ENCODE results near the gene C6orf120. TPM values are rescaled to one million over a fixed set of nuclear protein-coding genes. Genes with fewer than 3 reads are reported as not detected.
A peak's percentile ranks its signal among the peaks of the same experiment; 100 is the strongest.
"Not testable (repeated sequence)": the region's sequence is repeated elsewhere in the genome, so short reads cannot be mapped to it uniquely, and the experiment has no call there.

Gene C6orf120
- total RNA-seq, 3 donors from 2014 or later (not counting 1 experiment from before 2014, with no cell fraction given) = 13.9 to 17.3 (median 16.6) TPM

DNA sequence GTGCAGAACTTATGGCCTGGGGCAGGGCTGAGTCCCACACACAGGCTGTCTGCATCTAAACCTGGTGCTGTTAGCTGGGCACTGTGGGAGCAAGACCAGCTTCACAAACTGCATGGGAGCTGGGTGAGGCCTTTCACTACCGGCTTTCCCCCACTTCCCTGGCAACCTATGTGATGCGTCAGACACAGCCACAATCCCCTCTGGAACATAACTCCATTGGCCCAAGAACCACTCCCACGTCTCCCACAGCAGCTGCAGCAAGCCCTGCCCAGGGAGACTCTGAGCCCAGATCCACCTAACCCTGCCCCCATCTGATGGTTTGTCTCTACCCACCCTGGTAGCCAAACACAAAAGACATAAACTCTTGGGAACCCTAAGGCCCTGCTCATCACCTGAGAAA, 9.4 kb upstream of the C6orf120 start:
- H3K27me3 ChIP-seq (ENCODE audit: control insufficient read depth, insufficient read depth, low read length) = no peaks in the 10 kb centered on the region
- no peaks in the 10 kb centered on the region for H3K4me1 ChIP-seq (ENCODE audit: control insufficient read depth, insufficient read depth, low read length)
- 93% methylated on average over 3 of the region's 3 CpGs for WGBS (ENCODE audit: insufficient coverage)
- intact Hi-C loops (cut with micrococcal nuclease) = no loop called here
- H3K9me3 ChIP-seq (ENCODE audit: control insufficient read depth, insufficient read depth, low read length) = peaks cover 4% of the 10 kb centered on the region
- no peak for DNase-seq
- no peak overlapping the region for H3K4me3 ChIP-seq (ENCODE audit: low read length)
- no peak for ATAC-seq
- Mint-ChIP-seq H3K4me3 (no peak overlapping the region), H3K27me3 (ENCODE audit: low read depth in 2 of 2) (no peaks in the 10 kb centered on the region), H3K4me1 (peaks cover under 1 to 2% of the 10 kb centered on the region in 2 donors), H3K36me3 (no peaks in the 10 kb centered on the region), H3K27ac (no peak overlapping the region), H3K9me3 (no peaks in the 10 kb centered on the region)
- H3K27ac ChIP-seq (ENCODE audit: low read length) = no peak overlapping the region
- no peak for TF ChIP-seq CTCF (IDR thresholded peaks at IDR 0.05)
- peaks cover 3% of the 10 kb centered on the region for H3K36me3 ChIP-seq (ENCODE audit: control insufficient read depth, insufficient read depth, low read length)

DNA sequence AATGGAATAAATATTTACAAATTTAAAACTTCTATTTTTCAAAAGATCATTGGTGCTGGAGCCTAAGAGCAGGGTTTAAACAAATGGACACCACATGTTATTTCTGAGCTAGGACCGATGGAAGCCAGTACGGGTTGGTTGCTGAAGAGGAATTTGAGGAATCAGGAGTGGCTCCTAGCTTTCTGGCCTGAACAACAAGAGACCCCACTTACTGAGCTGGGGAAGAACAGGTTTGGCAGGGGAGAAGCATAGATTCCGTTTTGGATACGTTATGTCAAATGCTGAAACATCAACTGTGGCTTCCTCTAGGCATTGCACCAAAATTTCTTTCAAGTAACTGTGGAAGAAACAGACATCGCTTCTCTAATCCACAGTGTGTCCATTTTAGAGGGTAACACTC, 6.8 kb upstream of the C6orf120 start:
- H3K27ac Mint-ChIP-seq = no peak overlapping the region
- Histone ChIP-seq H3K9me3 (ENCODE audit: control insufficient read depth, insufficient read depth, low read length) (peaks cover 4% of the 10 kb centered on the region), H3K27ac (ENCODE audit: low read length) (no peak overlapping the region), H3K27me3 (ENCODE audit: control insufficient read depth, insufficient read depth, low read length) (no peaks in the 10 kb centered on the region), H3K4me1 (ENCODE audit: control insufficient read depth, insufficient read depth, low read length) (no peaks in the 10 kb centered on the region), H3K4me3 (ENCODE audit: low read length) (no peak overlapping the region), H3K36me3 (ENCODE audit: control insufficient read depth, insufficient read depth, low read length) (no peaks in the 10 kb centered on the region)
- WGBS (ENCODE audit: insufficient coverage) = 97% methylated on average over 5 of the region's 5 CpGs
- no peak for ATAC-seq
- intact Hi-C loops (cut with micrococcal nuclease) = no loop called here
- H3K27me3 Mint-ChIP-seq (ENCODE audit: low read depth in 2 of 2) = no peaks in the 10 kb centered on the region
- no peaks in the 10 kb centered on the region for H3K9me3 Mint-ChIP-seq
- H3K36me3 Mint-ChIP-seq = no peaks in the 10 kb centered on the region
- TF ChIP-seq CTCF (IDR thresholded peaks at IDR 0.05) = no peak
- no peak overlapping the region for H3K4me3 Mint-ChIP-seq
- peaks cover 5 to 15% of the 10 kb centered on the region in 2 donors for H3K4me1 Mint-ChIP-seq
- DNase-seq = no peak

- H3K9me3 ChIP-seq (ENCODE audit: control insufficient read depth, insufficient read depth, low read length); H3K4me3 ChIP-seq (ENCODE audit: low read length); H3K27ac Mint-ChIP-seq; ATAC-seq; H3K27ac ChIP-seq (ENCODE audit: low read length); H3K9me3 Mint-ChIP-seq; H3K4me3 Mint-ChIP-seq; H3K27me3 Mint-ChIP-seq (ENCODE audit: low read depth in 2 of 2); intact Hi-C loops (cut with micrococcal nuclease); H3K27me3 ChIP-seq (ENCODE audit: control insufficient read depth, insufficient read depth, low read length); H3K4me1 ChIP-seq (ENCODE audit: control insufficient read depth, insufficient read depth, low read length); H3K36me3 Mint-ChIP-seq; DNase-seq; H3K36me3 ChIP-seq (ENCODE audit: control insufficient read depth, insufficient read depth, low read length): not testable (repeated sequence)
- WGBS (ENCODE audit: insufficient coverage) = 99% methylated on average over 9 of the region's 10 CpGs
- H3K4me1 Mint-ChIP-seq = peaks cover 5 to 25% of the 10 kb centered on the region in 2 donors
These were observed 4.8 kb upstream of the C6orf120 start for GRCh38 chr6:169697115-169697514.

DNA sequence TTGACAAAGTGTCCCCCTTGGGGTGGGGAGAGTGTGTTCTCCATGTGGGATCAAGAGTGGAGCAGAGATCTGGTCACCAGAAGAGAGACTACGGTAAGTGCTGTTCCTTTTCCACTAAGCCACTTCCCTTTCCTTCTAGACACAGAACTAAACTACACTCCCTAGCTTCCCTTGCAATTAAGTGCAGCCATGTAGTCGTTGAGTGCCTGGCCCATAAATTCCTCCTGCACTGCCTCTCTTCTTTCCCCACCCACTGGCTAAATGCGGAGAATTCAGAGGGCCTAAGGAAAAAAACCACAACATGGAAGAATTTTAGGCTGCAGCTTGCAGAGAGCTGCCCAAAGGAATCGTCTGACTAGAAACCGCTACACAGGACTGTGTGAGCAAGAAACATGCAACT, 1.6 kb upstream of the C6orf120 start:
- Histone ChIP-seq H3K9me3 (ENCODE audit: control insufficient read depth, insufficient read depth, low read length) (no peaks in the 10 kb centered on the region), H3K4me1 (ENCODE audit: control insufficient read depth, insufficient read depth, low read length) (peaks cover 11% of the 10 kb centered on the region), H3K27me3 (ENCODE audit: control insufficient read depth, insufficient read depth, low read length) (no peaks in the 10 kb centered on the region), H3K36me3 (ENCODE audit: control insufficient read depth, insufficient read depth, low read length) (peaks cover 11% of the 10 kb centered on the region), H3K27ac (ENCODE audit: low read length) (no peak overlapping the region), H3K4me3 (ENCODE audit: low read length) (no peak overlapping the region)
- Mint-ChIP-seq H3K27ac (peak overlapping the region in 1 of 2 donors; percentile 44), H3K36me3 (no peaks in the 10 kb centered on the region), H3K9me3 (no peaks in the 10 kb centered on the region), H3K4me1 (peaks cover 20 to 36% of the 10 kb centered on the region in 2 donors), H3K27me3 (ENCODE audit: low read depth in 2 of 2) (no peaks in the 10 kb centered on the region), H3K4me3 (peak overlapping the region; percentile 3)
- 64% methylated on average over 5 of the region's 5 CpGs for WGBS (ENCODE audit: insufficient coverage)
- DNase-seq (no peak), ATAC-seq (no peak)
- intact Hi-C loops (cut with micrococcal nuclease) = loop anchor here (5.0 to 10.0 kb wide), 2 partner anchors 825 to 852 kb away; partner anchors contain the start of genes PSMB1 and TBP
- TF ChIP-seq CTCF (IDR thresholded peaks at IDR 0.05) = no peak

Measured in natural killer cell (primary cell).